GM21447 (cell line): ENCODE measurements around the gene ENKD1.
A peak's percentile ranks its signal among the peaks of the same experiment; 100 is the strongest.

ENCODE experiments used
- ATAC-seq: cut with Tn5 transposase; IDR thresholded peaks from one replicate; pipeline ENCODE4 v1.9.1; 2021; ENCODE audit not compliant: unreplicated experiment

Gene ENKD1

DNA sequence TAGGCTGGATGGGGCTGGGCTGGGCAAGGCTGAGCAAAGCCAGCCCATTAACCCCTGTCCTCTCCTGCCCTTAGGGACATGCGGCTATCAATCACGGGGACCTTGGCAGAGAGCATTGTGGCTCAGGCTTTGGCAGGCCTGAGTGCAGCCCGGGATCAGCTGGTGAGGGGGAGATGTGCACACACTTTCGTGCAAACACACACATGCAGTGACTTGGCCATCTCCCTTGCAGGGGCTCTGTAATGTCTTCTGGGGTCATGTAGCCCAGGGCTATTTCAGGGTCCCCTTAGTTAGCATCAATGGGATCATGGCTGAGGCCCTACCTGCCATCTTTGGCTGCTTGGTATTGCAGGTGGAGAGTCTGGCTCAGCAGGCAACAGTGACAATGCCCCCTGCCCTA, 14.7 kb downstream of the ENKD1 start:
- ATAC-seq: no peak

GRCh38 chr16:67651039-67651438, 15.5 kb downstream of the ENKD1 start:
- ATAC-seq: no peak

- ATAC-seq: no peak
These were observed 16.5 kb downstream of the ENKD1 start for GRCh38 chr16:67650023-67650422.

DNA sequence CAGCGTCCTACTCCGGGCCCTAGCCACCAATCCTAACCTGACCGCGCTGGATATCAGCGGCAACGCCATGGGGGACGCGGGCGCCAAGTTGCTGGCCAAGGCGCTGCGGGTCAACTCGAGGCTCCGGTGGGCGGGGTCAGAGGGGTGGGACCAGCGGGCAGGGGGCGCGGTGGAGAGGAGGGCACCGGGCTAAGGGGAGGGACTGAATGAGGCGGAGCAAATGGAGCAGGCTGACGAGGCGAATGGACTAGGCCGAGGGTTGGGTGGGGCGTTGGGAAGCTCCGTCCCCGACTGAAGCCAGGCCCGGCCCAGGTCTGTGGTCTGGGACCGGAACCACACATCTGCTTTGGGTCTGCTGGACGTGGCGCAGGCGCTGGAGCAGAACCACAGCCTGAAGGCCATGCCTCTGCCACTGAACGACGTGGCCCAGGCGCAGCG, 17.0 kb downstream of the ENKD1 start:
- ATAC-seq: no peak

- ATAC-seq: no peak
These were observed 17.7 kb downstream of the ENKD1 start for GRCh38 chr16:67648764-67649407.

DNA sequence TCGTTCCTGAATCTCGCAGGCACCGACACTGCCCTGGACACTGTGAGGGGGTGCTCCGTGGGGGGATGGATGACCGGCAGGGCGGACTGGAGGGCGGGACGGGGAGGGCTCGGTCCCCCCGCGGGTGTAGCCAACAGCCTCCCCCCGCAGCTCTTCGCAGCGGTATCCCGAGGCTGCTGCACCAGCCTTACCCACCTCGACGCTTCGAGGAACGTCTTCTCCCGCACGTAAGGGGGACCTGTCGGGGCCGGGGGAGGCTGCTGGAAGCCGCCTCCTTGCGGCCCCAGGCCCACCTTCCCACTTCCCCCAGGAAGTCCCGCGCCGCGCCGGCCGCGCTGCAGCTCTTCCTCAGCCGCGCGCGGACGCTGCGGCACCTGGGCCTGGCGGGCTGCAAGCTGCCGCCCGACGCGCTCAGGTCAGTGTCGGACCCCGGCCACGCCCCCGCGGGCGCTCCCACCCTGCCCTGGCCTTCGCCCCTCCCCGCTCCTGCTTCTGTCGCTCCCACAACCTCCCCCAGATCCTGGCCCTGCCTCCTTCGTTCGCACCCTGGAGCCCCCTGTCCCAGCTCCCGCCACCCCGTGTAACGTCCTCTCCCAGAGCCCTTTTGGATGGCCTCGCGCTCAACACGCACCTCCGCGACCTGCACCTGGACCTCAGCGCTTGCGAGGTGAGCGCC, 18.3 kb downstream of the ENKD1 start:
- no peak for ATAC-seq

DNA sequence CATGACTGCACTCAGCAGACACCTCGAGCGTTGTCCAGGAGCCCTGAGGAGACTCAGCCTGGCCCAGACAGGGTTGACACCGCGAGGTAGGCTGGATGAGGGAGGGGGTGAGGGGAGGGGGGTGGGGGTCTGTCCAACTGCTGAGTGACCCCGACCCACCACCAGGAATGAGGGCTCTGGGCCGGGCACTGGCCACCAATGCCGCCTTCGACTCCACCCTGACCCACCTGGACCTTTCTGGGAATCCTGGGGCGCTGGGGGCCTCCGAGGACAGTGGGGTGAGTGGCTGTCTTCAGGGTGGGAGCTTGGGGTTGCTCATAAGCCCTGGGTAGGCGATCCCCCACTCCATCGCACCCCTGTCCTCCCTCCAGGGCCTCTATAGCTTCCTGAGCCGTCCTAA, 18.9 kb downstream of the ENKD1 start:
- ATAC-seq: no peak

DNA sequence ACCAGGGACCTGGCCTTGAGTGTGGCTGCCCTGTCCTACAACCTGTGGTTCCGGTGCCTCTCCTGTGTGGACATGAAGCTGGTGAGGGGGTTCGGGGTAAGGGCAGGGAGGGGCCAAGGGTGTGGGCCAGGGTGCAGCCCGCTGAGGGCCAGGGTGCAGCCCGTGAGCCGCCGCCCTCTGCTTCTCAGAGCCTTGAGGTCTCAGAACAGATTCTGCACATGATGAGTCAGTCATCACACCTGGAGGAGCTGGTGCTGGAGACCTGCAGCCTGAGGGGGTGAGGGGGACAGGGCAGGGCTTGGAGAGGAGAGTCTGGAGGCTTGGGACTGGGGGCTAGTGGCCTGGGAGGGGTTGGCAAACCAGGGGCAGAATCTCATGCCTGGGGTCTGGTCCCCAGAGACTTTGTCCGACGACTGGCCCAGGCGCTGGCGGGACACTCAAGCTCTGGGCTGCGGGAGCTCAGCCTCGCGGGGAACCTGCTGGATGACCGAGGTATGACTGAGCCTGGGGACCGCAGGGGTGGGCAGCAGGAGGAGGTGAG, 19.4 kb downstream of the ENKD1 start:
- ATAC-seq: no peak

DNA sequence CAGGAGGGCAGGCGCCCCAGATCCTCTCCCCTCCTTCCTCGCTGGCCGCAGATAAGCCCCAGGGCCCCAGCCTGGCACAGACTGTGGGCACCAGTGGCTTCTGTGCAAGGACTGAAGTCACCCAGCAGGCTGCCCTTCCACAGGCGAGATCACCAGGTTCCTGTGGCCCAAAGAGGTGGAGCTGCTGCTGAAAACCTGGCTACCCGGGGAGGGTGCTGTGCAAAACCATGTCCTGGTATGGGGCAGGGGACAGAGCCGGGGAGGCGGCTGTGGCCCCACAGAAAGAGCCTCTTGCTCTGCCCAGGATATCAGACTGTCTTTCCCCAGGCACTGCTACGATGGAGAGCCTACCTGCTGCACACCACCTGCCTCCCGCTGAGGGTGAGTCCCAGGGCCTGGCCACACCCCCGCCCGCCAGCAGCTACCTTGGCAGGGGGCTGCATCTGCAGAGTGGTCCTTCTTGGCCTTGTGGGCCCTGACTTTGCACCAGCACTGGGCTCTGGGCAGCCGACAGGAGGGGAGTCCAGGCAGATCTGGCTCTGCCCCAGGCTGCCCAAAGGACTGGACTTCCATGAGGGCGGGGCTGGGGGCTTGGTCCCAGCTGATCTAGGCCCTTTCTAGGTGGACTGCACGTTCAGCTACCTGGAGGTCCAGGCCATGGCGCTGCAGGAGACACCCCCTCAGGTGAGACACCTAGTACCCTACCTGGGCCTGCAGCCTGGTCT, 21.0 kb downstream of the ENKD1 start:
- peak; percentile 11 for ATAC-seq

DNA sequence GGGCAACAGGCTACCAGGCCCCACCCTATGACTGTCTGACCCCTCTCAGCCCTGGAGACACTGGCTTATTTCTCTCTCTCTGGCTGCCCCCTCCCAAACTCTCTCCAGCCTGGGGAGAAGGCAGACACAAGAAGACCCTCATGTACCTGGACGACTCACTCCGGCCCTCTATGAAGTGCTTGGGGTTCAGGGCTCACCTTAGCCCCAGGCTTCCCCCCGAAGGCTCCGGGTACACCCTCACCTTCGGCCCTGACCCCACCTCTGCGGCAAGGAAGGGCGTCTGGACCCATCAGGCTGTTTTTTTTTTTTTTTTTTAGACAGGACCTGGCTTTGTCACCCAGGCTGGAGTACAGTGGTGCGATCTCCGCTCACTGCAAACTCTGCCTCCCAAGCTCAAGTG, 22.5 kb downstream of the ENKD1 start:
- no peak for ATAC-seq

GRCh38 chr16:67641779-67642708, 24.5 kb downstream of the ENKD1 start:
- no peak for ATAC-seq

DNA sequence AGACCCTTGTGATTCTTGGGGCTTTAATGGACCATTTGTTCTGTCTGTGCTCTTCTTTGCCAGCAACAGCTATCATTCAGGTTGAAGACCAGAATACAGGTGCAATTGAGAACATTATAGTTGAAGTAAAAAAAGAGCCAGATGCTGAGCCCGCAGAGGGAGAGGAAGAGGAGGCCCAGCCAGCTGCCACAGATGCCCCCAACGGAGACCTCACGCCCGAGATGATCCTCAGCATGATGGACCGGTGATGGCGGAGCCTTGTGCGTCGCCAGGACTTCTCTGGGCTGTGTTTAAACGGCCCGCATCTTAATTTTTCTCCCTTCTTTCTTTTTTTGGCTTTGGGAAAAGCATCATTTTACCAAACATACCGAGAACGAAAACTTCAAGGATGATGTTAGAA, 28.9 kb downstream of the ENKD1 start:
- ATAC-seq: no peak

DNA sequence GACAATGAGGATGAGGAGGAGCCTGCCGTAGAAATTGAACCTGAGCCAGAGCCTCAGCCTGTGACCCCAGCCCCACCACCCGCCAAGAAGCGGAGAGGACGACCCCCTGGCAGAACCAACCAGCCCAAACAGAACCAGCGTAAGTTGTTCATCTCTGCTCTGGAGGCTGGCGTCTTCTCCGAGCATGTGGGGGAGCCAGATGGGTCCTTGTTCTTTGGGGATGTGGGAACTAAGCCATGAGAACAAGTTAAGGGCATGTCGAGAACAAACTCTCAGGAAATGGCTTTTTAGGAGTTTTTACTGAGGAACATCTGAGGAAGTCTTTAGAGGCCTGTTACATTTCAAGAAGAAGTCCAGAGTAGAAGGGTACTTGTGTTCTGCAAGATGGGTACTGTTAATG, 29.8 kb downstream of the ENKD1 start:
- no peak for ATAC-seq

GRCh38 chr16:67632415-67633172, 34.0 kb downstream of the ENKD1 start:
- no peak for ATAC-seq

DNA sequence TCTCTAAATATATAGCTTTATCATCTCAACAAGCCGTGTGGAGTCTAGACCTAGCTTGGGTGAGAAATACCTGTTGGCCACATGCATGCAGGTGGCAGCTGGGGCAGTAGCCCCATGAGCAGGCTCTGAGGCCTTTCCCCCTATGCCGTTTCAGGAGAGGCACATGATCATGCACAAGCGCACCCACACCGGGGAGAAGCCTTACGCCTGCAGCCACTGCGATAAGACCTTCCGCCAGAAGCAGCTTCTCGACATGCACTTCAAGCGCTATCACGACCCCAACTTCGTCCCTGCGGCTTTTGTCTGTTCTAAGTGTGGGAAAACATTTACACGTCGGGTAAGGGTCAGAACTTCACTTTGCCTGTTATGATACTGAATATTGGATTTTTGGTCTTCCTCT, 38.3 kb downstream of the ENKD1 start:
- ATAC-seq: no peak

DNA sequence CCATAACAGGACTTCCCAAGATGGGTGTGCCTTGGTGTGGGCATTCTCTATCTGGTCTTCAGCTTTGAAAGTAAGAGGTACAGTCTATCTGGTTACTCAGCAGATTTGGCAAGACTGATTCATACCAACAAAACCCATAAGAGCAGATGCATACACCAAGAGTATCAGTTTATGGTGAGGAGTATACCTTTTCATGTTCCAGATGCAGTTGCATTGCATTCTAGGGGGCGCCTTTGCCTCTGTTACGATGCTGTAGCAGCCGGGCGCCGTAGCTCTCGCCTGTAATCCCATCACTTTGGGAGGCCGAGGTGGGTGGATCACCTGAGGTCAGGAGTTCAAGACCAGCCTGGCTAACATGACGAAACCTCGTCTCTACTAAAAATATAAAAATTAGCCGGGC, 52.7 kb downstream of the ENKD1 start:
- no peak for ATAC-seq
